Hepatic stellate cell (primary cell): ENCODE measurements around the gene CYP26B1.

Experiments
- DNase-seq: peaks from one replicate; pipeline ENCODE4 v3.0.0; 2011; ENCODE audit warnings: low spot score

Gene CYP26B1

GRCh38 chr2:72129681-72130340 is 17.9 kb downstream of the CYP26B1 start:
- DNase-seq, result no peak

- no peak for DNase-seq
Observed at GRCh38 chr2:72128843-72129227, 18.8 kb downstream of the CYP26B1 start.

- DNase-seq, result no peak
Observed at GRCh38 chr2:72128059-72128842, 19.4 kb downstream of the CYP26B1 start.

DNA sequence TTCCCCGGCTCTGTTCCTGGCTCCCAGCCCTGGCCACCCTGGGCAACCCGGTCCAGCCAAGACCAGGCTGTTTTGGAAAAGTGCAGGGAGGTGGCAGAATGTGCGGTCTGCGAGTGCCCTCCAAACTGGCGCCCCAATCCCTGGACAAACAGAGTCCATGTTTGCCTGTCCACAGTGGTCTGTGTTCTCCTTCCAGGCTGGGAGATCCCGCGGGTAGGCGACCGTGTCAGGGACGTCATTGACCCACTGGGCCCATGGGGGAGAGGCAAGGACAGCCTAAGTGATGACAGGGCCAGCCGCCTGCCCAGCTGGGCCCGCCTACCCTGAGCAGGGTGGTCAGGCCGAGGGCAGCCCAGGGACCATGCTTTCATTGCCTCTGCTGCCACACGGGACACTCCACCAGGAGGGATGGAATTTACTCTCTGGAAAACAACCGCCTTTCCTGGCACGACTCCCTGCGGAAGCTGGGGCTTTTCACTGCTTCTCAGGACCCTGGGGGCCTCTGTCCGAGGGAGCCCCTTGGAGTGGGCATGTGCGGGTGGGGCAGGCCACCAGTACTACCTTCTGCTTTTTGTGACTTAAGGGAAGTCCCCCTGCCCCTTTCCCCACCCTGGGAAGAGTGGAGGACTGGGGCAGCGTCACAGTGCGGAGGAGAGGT is 20.1 kb downstream of the CYP26B1 start:
- no peak for DNase-seq

- DNase-seq, result no peak
Observed at GRCh38 chr2:72126186-72127100, 21.2 kb downstream of the CYP26B1 start.

DNA sequence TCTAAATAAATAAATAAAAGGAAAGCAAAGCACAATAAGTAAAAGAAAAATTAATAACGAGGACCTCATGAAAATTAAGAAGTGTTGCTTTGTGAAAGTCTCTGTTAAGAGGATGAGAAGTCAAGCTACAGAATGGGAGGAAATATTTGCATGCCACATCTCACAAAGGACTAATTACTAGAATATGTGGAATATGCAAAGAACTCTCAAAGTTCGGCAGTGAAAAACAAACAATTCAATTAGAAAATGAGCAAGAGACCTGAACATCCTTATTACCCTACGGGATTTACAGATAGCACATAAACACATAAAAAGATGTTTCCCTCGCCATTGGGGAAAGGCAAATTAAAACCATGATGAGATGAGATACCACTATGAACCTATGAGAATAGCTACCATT is 23.3 kb downstream of the CYP26B1 start:
- no peak for DNase-seq

DNA sequence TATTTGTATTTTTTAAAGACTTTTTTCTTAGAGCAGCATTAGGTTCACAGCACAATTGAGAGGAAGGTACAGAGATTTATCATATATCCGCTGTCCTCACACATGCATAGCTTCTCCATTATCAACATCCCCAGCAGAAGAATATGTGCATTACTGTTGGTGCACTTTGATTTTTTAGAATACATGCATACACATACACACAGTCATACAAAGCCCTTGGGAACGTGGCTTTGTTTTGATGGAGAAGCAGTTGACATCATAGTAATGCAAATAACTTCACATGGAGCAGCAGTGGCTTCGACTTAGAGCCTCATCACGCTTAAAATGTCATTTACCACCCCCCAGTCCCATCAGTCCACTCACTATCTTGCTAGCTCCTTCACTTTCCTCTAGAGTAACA is 26.5 kb downstream of the CYP26B1 start:
- no peak for DNase-seq

GRCh38 chr2:72118951-72119350 is 28.7 kb downstream of the CYP26B1 start:
- no peak for DNase-seq

DNA sequence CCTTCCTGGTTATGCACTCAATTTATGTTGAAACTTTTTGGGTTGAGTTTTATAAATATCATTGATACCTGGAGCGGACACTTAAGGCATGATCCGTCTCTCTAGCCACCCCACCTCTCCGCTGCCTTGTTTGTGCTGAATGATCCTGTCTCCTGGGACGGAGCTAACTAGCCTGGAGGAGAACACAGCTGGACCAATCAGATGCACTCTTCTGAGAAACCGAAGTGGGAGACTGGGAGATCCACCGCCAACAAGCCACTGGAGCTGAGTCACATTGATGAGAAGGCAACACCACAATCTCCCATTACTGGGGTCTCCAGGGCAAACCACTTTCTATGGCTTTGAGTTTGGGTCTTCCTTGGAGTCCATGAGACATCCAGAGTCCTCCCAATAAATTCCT is 29.3 kb downstream of the CYP26B1 start:
- no peak for DNase-seq

- DNase-seq, result no peak
Observed at GRCh38 chr2:72117718-72118117, 29.9 kb downstream of the CYP26B1 start.

- DNase-seq, result no peak
Observed at GRCh38 chr2:72117029-72117428, 30.6 kb downstream of the CYP26B1 start.

GRCh38 chr2:72116081-72116533 is 31.6 kb downstream of the CYP26B1 start:
- no peak for DNase-seq

GRCh38 chr2:72115110-72116080 is 32.3 kb downstream of the CYP26B1 start:
- no peak for DNase-seq

DNA sequence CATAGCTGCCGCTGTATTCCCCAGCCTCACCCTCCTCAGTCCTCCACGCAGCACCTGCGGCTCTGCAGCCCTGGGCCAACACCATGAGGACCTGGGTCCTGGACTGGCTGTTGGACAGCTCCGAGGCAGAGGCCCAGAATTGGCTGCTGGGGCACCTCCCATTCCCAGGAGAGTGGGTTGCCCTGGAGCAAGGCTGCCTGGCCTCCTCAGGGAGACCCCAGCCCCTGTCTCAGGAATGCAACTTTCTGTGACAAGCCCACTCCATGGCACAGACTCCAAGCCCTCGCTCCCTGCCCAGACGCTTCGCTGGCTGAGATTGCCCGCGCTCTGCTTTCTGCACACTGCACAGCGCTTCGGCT is 33.0 kb downstream of the CYP26B1 start:
- no peak for DNase-seq

- no peak for DNase-seq
Observed at GRCh38 chr2:72113847-72114692, 33.6 kb downstream of the CYP26B1 start.

DNA sequence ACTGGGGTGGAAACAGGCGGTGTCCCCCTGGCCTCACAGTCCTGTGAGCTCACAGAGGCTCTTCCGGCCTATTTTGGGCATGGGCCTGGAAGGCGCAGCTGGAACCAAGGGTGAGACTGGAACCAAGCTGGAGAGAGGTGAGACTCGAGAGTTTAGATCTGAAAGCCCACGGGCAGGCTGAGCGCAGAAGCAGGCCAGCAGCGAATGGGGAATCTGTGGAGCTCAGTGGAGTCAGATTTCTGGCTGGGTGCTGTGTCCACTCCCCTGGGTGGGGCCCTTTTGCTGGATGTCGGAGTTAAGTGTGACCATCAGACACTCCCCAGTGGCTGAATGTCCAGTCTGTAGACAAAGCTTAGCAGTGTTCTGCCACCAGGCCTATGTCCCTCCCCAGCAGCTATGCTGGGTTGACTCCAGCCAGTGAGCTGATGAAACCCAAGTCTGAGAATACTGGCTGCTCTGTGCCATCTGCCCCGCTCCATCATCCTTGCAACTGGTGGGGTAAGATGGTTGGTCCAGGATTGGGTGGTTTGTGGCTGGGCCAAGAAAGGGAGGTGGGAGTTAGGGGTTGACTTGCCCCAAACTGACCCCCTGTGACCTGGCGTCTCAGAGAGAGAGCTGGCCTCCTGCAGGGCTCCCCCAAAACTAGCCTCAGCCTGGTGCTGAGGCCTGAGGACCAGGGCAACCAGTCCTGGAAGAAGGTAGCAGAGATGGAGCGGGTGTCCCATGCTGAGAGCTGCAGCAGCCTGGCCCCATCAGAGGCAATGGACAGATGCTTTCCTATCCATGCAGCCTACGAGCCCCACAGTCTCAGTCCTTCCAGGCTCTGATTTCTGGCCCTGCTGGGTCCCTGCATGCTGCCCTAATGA is 34.4 kb downstream of the CYP26B1 start:
- DNase-seq, result no peak

DNA sequence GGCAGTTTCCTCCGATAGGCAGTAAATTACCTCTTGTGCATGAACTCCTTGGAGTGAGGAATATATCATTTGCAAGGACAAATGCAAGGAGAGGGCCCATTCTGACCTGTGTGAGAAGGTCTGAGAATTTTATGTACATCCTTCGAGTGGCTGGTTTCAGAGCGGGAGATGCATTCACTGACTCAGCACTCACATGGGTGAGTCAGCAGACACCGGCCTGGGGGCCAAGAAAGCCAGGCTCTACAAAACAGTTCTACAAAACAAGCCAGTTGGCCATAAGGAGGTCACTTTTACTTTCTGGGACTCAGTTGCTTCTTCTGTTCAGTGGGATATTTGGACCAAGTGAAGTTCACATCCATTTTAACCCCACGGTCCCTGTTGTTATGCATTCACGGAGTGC is 35.3 kb downstream of the CYP26B1 start:
- DNase-seq, result no peak

DNA sequence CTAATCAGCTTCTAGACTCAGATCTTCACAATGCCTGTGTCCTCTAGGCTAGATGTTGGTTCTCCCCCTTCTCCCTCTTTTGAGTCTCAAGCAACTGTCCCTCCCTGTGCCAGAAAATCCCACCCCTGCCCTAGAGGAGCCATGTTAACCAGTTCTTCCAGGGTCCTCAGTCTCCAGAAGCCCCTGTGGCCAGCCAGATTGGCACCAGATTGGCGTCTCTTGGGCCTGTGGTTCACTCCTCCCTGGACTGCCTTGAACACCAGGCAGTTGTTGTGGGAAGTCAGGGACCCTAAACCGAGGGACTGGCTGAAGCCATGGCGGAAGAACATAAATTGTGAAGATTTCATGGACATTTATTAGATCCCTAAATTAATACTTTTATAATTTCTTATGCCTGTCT is 36.6 kb downstream of the CYP26B1 start:
- DNase-seq, result no peak

GRCh38 chr2:72109904-72110303 is 37.8 kb downstream of the CYP26B1 start:
- no peak for DNase-seq
